K562 (cell line): Measurements from ENCODE around the gene OSGEP. TPM values are rescaled to one million over a fixed set of nuclear protein-coding genes. Genes with fewer than 3 reads are reported as not detected.

Source experiments
- ATAC-seq: fragments of 200-7000 bp; cut with Tn5 transposase; 3 replicates; pipeline ENCODE4 v1.9.1; 2020; ENCODE audit warnings: moderate library complexity
- BruUV-seq: library from RNA; stranded (reverse); fragments of 400-500 nt; replicated peaks from 2 replicates; lab custom pipeline; 2021; lab: Mats Ljungman, UMichigan
- CTCF ChIA-PET: fragments of 300-600 bp; formaldehyde crosslinking; extraction: SDS; loops from one replicate; lab custom pipeline; 2021; ENCODE audit warnings: low intra/inter-chr PET ratio; lab: Yijun Ruan, JAX
- POLR2A ChIA-PET: fragments of 300-600, 350-650 bp; sonication (Branson Sonifier 250); formaldehyde crosslinking; extraction: SDS; loops from one replicate; lab custom pipeline; 2021; ENCODE audit warnings: antibody characterized with exemption, inconsistent platforms; lab: Yijun Ruan, JAX
- DNase-seq, 4 experiments: peaks; one replicate each; pipeline versions ENCODE4 v3.0.0 to v3.0.0-alpha.2; 2011 to 2018; ENCODE audit warnings: low spot score in 3 of 4, mixed read lengths in 3 of 4; ENCODE audit errors: extremely low read depth in 1 of 4
- FAIRE-seq: peaks from 2 replicates; lab custom pipeline; 2011; peaks lifted over from hg19 to GRCh38; lab: Jason Lieb, UNC
- H2AFZ ChIP-seq: 2 replicates; pipeline ENCODE4 v1.6.0; 2011; ENCODE audit warnings: low read depth, low read length, control low read depth, inconsistent platforms
- H3K27ac ChIP-seq: fragments of 200-600 bp; 3 replicates; pipeline ENCODE4 v1.8.0; 2011; ENCODE audit warnings: low read depth, mild to moderate bottlenecking, control low read depth, inconsistent platforms, low read length, moderate library complexity, mixed read lengths; ENCODE audit errors: extremely low read depth
- H3K27me3 ChIP-seq, 2 experiments: fragments of 300-600 bp in 1 of 2; 2 replicates in 1 of 2; 3 replicates in 1 of 2; pipeline versions ENCODE4 v1.6.0 to v1.8.0; 2011; ENCODE audit warnings: inconsistent platforms in 2 of 2, low read length in 2 of 2, mild to moderate bottlenecking in 1 of 2, mixed read lengths in 1 of 2, moderate library complexity in 1 of 2; ENCODE audit not compliant: control insufficient read depth in 2 of 2, insufficient read depth in 2 of 2
- H3K36me3 ChIP-seq: fragments of 300-600 bp; 3 replicates; pipeline ENCODE4 v1.8.0; 2011; ENCODE audit warnings: mild to moderate bottlenecking, low read length, inconsistent platforms; ENCODE audit not compliant: control insufficient read depth, insufficient read depth
- H3K4me1 ChIP-seq, 2 experiments: fragments of 200-600 bp in 1 of 2; replicated peaks in 1 of 2; 2 replicates in 1 of 2; 3 replicates in 1 of 2; pipeline versions ENCODE4 v1.5.1 to v1.8.0; 2011; ENCODE audit warnings: inconsistent platforms in 2 of 2, low read length in 2 of 2, mild to moderate bottlenecking in 1 of 2, mixed read lengths in 1 of 2, moderate library complexity in 1 of 2; ENCODE audit not compliant: control insufficient read depth in 2 of 2, insufficient read depth in 2 of 2
- H3K4me2 ChIP-seq: 2 replicates; pipeline ENCODE4 v1.6.1; 2011; ENCODE audit warnings: low read length, control low read depth, inconsistent platforms, mixed read lengths; ENCODE audit not compliant: insufficient read depth
- H3K4me3 ChIP-seq: fragments of 200-600 bp; sonication (generic), shearing (Covaris generic); 2 replicates; pipeline ENCODE4 v1.5.1; 2016; ENCODE audit warnings: control low read depth, inconsistent platforms
- H3K79me2 ChIP-seq: fragments of 200-600 bp; 3 replicates; pipeline ENCODE4 v1.8.0; 2011; ENCODE audit warnings: low read length, inconsistent platforms; ENCODE audit not compliant: control insufficient read depth, insufficient read depth
- H3K9ac ChIP-seq, 2 experiments: 2 replicates each; pipeline versions ENCODE4 v1.6.0 to v1.6.1; 2011; ENCODE audit warnings: low read depth in 2 of 2, low read length in 2 of 2, control low read depth in 1 of 2, inconsistent platforms in 1 of 2, mild to moderate bottlenecking in 1 of 2, mixed read lengths in 1 of 2; ENCODE audit not compliant: insufficient read depth in 1 of 2
- H3K9me1 ChIP-seq: one replicate; pipeline ENCODE4 v1.6.0; 2011; ENCODE audit warnings: inconsistent platforms, mild to moderate bottlenecking, low read length, moderate library complexity; ENCODE audit not compliant: control insufficient read depth, insufficient read depth
- H3K9me3 ChIP-seq: replicated peaks from 2 replicates; pipeline ENCODE4 v1.5.1; 2011; ENCODE audit warnings: low read depth, low read length, inconsistent platforms; ENCODE audit not compliant: control insufficient read depth, insufficient read depth
- H4K20me1 ChIP-seq: replicated peaks from 2 replicates; pipeline ENCODE4 v1.6.1; 2011; ENCODE audit warnings: low read length, inconsistent platforms, mixed read lengths; ENCODE audit not compliant: control insufficient read depth, insufficient read depth
- ETV1 ChIP-seq: fragments of 450-650 bp; conservative IDR thresholded peaks from 2 replicates; pipeline ENCODE4 v1.6.1; 2016; ENCODE audit warnings: missing genetic modification characterization, control low read depth, low read depth, missing compliant biosample characterization
- RAD51 ChIP-seq: fragments of 450-650 bp; IDR thresholded peaks from 2 replicates; pipeline ENCODE4 v1.7.1; 2016; ENCODE audit warnings: low read depth, mild to moderate bottlenecking, borderline replicate concordance
- RBFOX2 ChIP-seq: fragments of 200-400 bp; formaldehyde crosslinking; IDR thresholded peaks from 2 replicates; pipeline ENCODE4 v1.6.1; 2017; ENCODE audit warnings: low read depth, mild to moderate bottlenecking, low read length, moderate library complexity
- ZNF431 ChIP-seq: sonication (generic); formaldehyde crosslinking; IDR thresholded peaks from 2 replicates; pipeline ENCODE4 v1.8.0; 2022; ENCODE audit warnings: mild to moderate bottlenecking, missing genetic modification reagents
- ZNF766 ChIP-seq: fragments of 200-800 bp; sonication (Bioruptor generic); conservative IDR thresholded peaks from 2 replicates; pipeline ENCODE4 v1.6.1; 2016; ENCODE audit warnings: missing genetic modification characterization, missing compliant biosample characterization
- WGBS: fragments of 100-300 bp; shearing (Covaris generic); methylation state at CpG from one replicate; pipeline ENCODE4 v1.1.6; 2016; ENCODE audit warnings: low coverage, mixed read lengths; ENCODE audit not compliant: insufficient coverage; ENCODE audit errors: missing lambda C conversion rate; 5-methylcytosine and 5-hydroxymethylcytosine counted together
- in situ Hi-C: fragments of 300-500 bp; cut with MboI; formaldehyde crosslinking; loops from 4 replicates; pipeline ENCODE4 v1.15.0; 2018; ENCODE audit warnings: inconsistent platforms, mixed read lengths
- intact Hi-C: fragments of 100-400 bp; cut with micrococcal nuclease; formaldehyde crosslinking; loops from 2 replicates; pipeline ENCODE4 v1.14.2; 2022
- polyA plus RNA-seq, 8 experiments: library from polyadenylated mRNA; depleted of rRNA in 4 of 8; stranded (reverse) in 5 of 8; unstranded in 3 of 8; fragments of >200 nt; fragmentation: Nextera tagmentation in 2 of 8; fragmentation: Illumina TruSeq in 1 of 8; extraction: Ambion mirVana in 2 of 8; extraction: Trizol in 1 of 8; gene quantifications; 2 replicates each; pipeline versions ENCODE4 v1.2.1 to v1.2.3, GENCODE V29; 2011 to 2014; ENCODE audit warnings: inconsistent platforms in 1 of 8, missing spikeins in 1 of 8
- total RNA-seq, 7 experiments: library from RNA; depleted of rRNA in 6 of 7; stranded (reverse); fragments of >200 nt in 6 of 7; fragmentation: Illumina TruSeq in 2 of 7; extraction: Trizol in 2 of 7; gene quantifications; 2 replicates each; pipeline versions ENCODE4 v1.2.1 to v1.2.3, GENCODE V29; 2011 to 2021; ENCODE audit warnings: low replicate concordance in 1 of 7
- TF ChIP-seq, protein P1 (sequence below): fragments of 450-650 bp; formaldehyde crosslinking; IDR thresholded peaks from 2 replicates; pipeline ENCODE4 v1.4.0; 2022; ENCODE audit warnings: missing genetic modification characterization

The OSGEP gene
- total and polyA plus RNA-seq, 9 of the 15 experiments (the other 6 are each of a cell fraction or from before 2014, with no cell fraction given) = 32.1 to 59.2 (median 44.1) TPM

DNA sequence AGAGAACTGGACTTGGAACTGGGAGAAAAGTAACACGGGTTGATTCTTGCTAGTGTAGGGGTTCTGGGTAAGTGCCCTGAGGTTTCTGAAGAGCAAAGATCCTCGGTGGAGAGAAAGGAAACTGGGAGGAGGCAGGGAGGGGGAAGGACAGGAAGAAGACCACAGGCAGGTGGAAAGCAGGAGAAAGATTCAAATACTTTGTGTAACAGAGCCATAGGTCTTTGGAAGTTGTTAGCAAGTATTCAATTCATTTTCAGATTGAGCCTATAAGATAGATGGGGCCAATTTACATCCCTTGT lies 15.9 kb upstream of the OSGEP start:
- ATAC-seq (peak; percentile 13), FAIRE-seq (no peak), DNase-seq (peak in 1 of 4 experiments; percentile 29)
- TF ChIP-seq ZNF431 (CRISPR knock-in tag) (no peak), ZNF766 (peak; percentile 65; the same call in 1 of the 2 replicates), RAD51 (no peak), RBFOX2 (peak; percentile 54; the same call in 1 of the 2 replicates), ETV1 (0 out of 2 replicates have a peak, but pooled peaks have one; percentile 6)
- TF ChIP-seq, protein P1, sequence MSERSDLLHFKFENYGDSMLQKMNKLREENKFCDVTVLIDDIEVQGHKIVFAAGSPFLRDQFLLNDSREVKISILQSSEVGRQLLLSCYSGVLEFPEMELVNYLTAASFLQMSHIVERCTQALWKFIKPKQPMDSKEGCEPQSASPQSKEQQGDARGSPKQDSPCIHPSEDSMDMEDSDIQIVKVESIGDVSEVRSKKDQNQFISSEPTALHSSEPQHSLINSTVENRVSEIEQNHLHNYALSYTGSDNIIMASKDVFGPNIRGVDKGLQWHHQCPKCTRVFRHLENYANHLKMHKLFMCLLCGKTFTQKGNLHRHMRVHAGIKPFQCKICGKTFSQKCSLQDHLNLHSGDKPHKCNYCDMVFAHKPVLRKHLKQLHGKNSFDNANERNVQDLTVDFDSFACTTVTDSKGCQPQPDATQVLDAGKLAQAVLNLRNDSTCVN (CRISPR knock-in tag) = no peak
- POLR2A ChIA-PET = interaction anchor here (1.3 to 5.0 kb wide), 8 partner anchors 8 to 137 kb away, joined by 3 to 36 read pairs (median 8); partner anchors contain the start of genes APEX1, OSGEP, PARP2 and PIP4P1
- Histone ChIP-seq H3K9me1 (no peaks in the 10 kb centered on the region), H3K27ac (peak overlapping the region; percentile 76), H2AFZ (0 out of 2 replicates have a peak overlapping the region, but pooled peaks have one; percentile 36), H3K27me3 (no peaks in the 10 kb centered on the region), H3K79me2 (peaks cover 46% of the 10 kb centered on the region), H3K4me2 (peak overlapping the region; percentile 91), H4K20me1 (peaks cover 6% of the 10 kb centered on the region; the same call in 1 of the 2 replicates), H3K36me3 (peaks cover 46% of the 10 kb centered on the region), H3K9me3 (no peaks in the 10 kb centered on the region), H3K9ac (peak overlapping the region; percentile 93 to 99), H3K4me3 (peak overlapping the region; percentile 82), H3K4me1 (peaks cover 5 to 15% of the 10 kb centered on the region in 2 experiments; a peak in 3 of 5 replicates)
- intact Hi-C loops (no loop called here), in situ Hi-C loops (no loop called here)
- BruUV-seq = no TSS peak
- WGBS = 0% methylated on average over 2 of the region's 2 CpGs
- CTCF ChIA-PET = no interaction called here
